ENCODE results near the gene POLR1C. TPM values are rescaled to one million over a fixed set of nuclear protein-coding genes. Genes with fewer than 3 reads are reported as not detected.

Gene POLR1C
- total and polyA plus RNA-seq, 10 of the 15 experiments (the other 5 are each of a cell fraction or from before 2014, with no cell fraction given) = 40.0 to 180 (median 66.2) TPM

GRCh38 chr6:43521836-43522235 is 4.9 kb downstream of the POLR1C start:
- ChIA-PET CTCF (interaction anchor here (0.6 kb wide), 1 partner anchor 25 kb away, joined by 3 read pairs; no protein-coding TSS in a partner anchor), RAD21 (ENCODE audit: unreplicated experiment) (no interaction called here), SMC1A (ENCODE audit: uncharacterized antibody, unreplicated experiment) (no interaction called here), POLR2A (interaction anchor here (0.6 to 2.8 kb wide), 2 partner anchors 10 to 94 kb away, joined by 3 to 7 read pairs; no protein-coding TSS in a partner anchor)
- Histone ChIP-seq H2AFZ (ENCODE audit: control insufficient read depth, low read depth, low read length) (no peak overlapping the region), H3K27me3 (replicated peaks in 1 of 2; ENCODE audit: control insufficient read depth in 2 of 2, insufficient read depth in 2 of 2, low read length in 1 of 2) (no peaks in the 10 kb centered on the region), H3K9me3 (replicated peaks; ENCODE audit: control insufficient read depth, insufficient read depth, low read length) (no peaks in the 10 kb centered on the region), H3K79me2 (ENCODE audit: control insufficient read depth, insufficient read depth, low read length) (peaks cover 23% of the 10 kb centered on the region), H3K4me3 (no peak overlapping the region), H3K9ac (ENCODE audit: control insufficient read depth, insufficient read depth, low read length) (no peak overlapping the region), H3K4me2 (ENCODE audit: control insufficient read depth, insufficient read depth) (no peak overlapping the region), H3K36me3 (ENCODE audit: control insufficient read depth in 2 of 2, insufficient read depth in 2 of 2, low read length in 1 of 2) (peaks cover 35 to 38% of the 10 kb centered on the region in 2 experiments), H4K20me1 (ENCODE audit: control insufficient read depth, insufficient read depth) (no peaks in the 10 kb centered on the region), H3K27ac (ENCODE audit: control insufficient read depth, insufficient read depth) (no peak overlapping the region), H3K4me1 (ENCODE audit: control insufficient read depth, insufficient read depth, low read length) (no peaks in the 10 kb centered on the region)
- DNase-seq (ENCODE audit: low read depth, low spot score) (no peak), FAIRE-seq (no peak), ATAC-seq (no peak)
- BruUV-seq (replicated peaks) = no TSS peak
- no peak for TF ChIP-seq HDGF (IDR thresholded peaks at IDR 0.05)
- TF ChIP-seq ASH2L (IDR thresholded peaks at IDR 0.05; ENCODE audit: borderline replicate concordance, low read depth) = no peak
- 0 out of 2 replicates have a peak, but pooled peaks have one; percentile 1 for TF ChIP-seq POLR2AphosphoS5 (IDR thresholded peaks at IDR 0.05; ENCODE audit: low read length)
- intact Hi-C loops (cut with micrococcal nuclease; ENCODE audit: unreplicated experiment) = no loop called here
- in situ Hi-C loops (cut with MboI) = no loop called here
- 98% methylated on average over 2 of the region's 2 CpGs for WGBS (ENCODE audit: insufficient coverage, insufficient replicate concordance, low lambda C conversion rate, missing lambda C conversion rate)

- Histone ChIP-seq H3K9me3 (replicated peaks; ENCODE audit: control insufficient read depth, insufficient read depth, low read length) (no peaks in the 10 kb centered on the region), H2AFZ (ENCODE audit: control insufficient read depth, low read depth, low read length) (no peak overlapping the region), H3K27ac (ENCODE audit: control insufficient read depth, insufficient read depth) (no peak overlapping the region), H3K4me2 (ENCODE audit: control insufficient read depth, insufficient read depth) (no peak overlapping the region), H3K4me1 (ENCODE audit: control insufficient read depth, insufficient read depth, low read length) (no peaks in the 10 kb centered on the region), H3K79me2 (ENCODE audit: control insufficient read depth, insufficient read depth, low read length) (peaks cover 15% of the 10 kb centered on the region), H3K27me3 (replicated peaks in 1 of 2; ENCODE audit: control insufficient read depth in 2 of 2, insufficient read depth in 2 of 2, low read length in 1 of 2) (no peaks in the 10 kb centered on the region), H3K4me3 (no peak overlapping the region), H3K36me3 (ENCODE audit: control insufficient read depth in 2 of 2, insufficient read depth in 2 of 2, low read length in 1 of 2) (peaks cover 37 to 42% of the 10 kb centered on the region in 2 experiments), H4K20me1 (ENCODE audit: control insufficient read depth, insufficient read depth) (no peaks in the 10 kb centered on the region), H3K9ac (ENCODE audit: control insufficient read depth, insufficient read depth, low read length) (no peak overlapping the region)
- intact Hi-C loops (cut with micrococcal nuclease; ENCODE audit: unreplicated experiment) (no loop called here), in situ Hi-C loops (cut with MboI) (no loop called here)
- SMC1A ChIA-PET (ENCODE audit: uncharacterized antibody, unreplicated experiment) = no interaction called here
- no TSS peak for BruUV-seq (replicated peaks)
- FAIRE-seq (no peak), DNase-seq (ENCODE audit: low read depth, low spot score) (no peak), ATAC-seq (no peak; the same call in 2 of the 3 replicates)
- 97% methylated on average over 8 of the region's 8 CpGs for WGBS (ENCODE audit: insufficient coverage, insufficient replicate concordance, low lambda C conversion rate, missing lambda C conversion rate)
- POLR2A ChIA-PET = no interaction called here
- RAD21 ChIA-PET (ENCODE audit: unreplicated experiment) = no interaction called here
- CTCF ChIA-PET = interaction anchor here (0.6 to 0.7 kb wide), 2 partner anchors 16 to 24 kb away, joined by 3 to 4 read pairs; no protein-coding TSS in a partner anchor
- TF ChIP-seq JUNB (IDR thresholded peaks at IDR 0.05) (no peak), TARDBP (IDR thresholded peaks at IDR 0.05; ENCODE audit: borderline replicate concordance) (no peak), POU2F2 (IDR thresholded peaks at IDR 0.05; ENCODE audit: borderline replicate concordance, low read depth, low read length) (no peak), CREM (IDR thresholded peaks at IDR 0.05; ENCODE audit: low read depth) (no peak), SREBF2 (IDR thresholded peaks at IDR 0.05; ENCODE audit: low read length) (no peak), LARP7 (IDR thresholded peaks at IDR 0.05) (no peak), HDGF (IDR thresholded peaks at IDR 0.05) (no peak), NBN (IDR thresholded peaks at IDR 0.05) (no peak), ATF2 (IDR thresholded peaks at IDR 0.05; ENCODE audit: low read length) (no peak), SIN3A (IDR thresholded peaks at IDR 0.05; ENCODE audit: low read depth, low read length) (no peak), NFYB (IDR thresholded peaks at IDR 0.05; ENCODE audit: insufficient read depth, low read depth, low read length) (no peak), SMAD5 (IDR thresholded peaks at IDR 0.05; ENCODE audit: low read depth) (0 out of 2 replicates have a peak, but pooled peaks have one; percentile 36), E2F8 (IDR thresholded peaks at IDR 0.05; ENCODE audit: low read depth, partially characterized antibody) (no peak)
These were observed 5.8 kb downstream of the POLR1C start for GRCh38 chr6:43522547-43523261.

Measured in GM12878 (cell line).